ENCODE results near the gene VTI1B. TPM values are rescaled to one million over a fixed set of nuclear protein-coding genes. Genes with fewer than 3 reads are reported as not detected.

VTI1B gene
- total RNA-seq, 4 donors from 2014 or later: 39.0 to 333 (median 48.6) TPM

DNA sequence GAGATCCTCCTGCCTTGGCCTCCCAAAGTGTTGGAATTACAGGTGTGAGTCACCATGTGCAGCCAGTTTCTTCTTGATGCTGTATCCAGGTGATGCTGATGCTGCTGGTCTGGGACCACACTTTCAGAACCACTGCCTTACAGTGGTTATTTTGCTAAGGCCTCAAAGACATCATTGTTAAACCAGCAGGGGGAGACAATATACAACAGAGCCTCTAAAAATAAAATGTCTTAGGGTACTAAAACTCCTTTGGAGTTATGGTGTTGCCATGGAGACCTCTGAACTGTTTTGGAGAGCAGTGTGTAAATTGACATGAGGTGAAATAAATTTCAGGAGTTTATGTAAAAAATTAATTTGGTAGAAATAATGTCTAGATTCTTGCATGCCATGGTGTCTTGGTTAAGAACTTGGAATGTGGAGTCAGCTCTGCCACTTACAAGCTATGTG, 55.8 kb downstream of the VTI1B start:
- no peaks in the 10 kb centered on the region for H3K36me3 ChIP-seq
- no peaks in the 10 kb centered on the region for H3K9me3 ChIP-seq
- intact Hi-C loops (cut with DNase I; ENCODE audit: low total_unique reads): no loop called here
- no peaks in the 10 kb centered on the region for H3K4me1 ChIP-seq
- no peaks in the 10 kb centered on the region for H3K27me3 ChIP-seq
- peak overlapping the region; percentile 77 to 82 for H3K27ac ChIP-seq
- DNase-seq: peak in 1 of 2 donors; percentile 17
- no peak overlapping the region for H3K4me3 ChIP-seq
- no peak for TF ChIP-seq POLR2A (IDR thresholded peaks at IDR 0.05)
- TF ChIP-seq, protein P1, sequence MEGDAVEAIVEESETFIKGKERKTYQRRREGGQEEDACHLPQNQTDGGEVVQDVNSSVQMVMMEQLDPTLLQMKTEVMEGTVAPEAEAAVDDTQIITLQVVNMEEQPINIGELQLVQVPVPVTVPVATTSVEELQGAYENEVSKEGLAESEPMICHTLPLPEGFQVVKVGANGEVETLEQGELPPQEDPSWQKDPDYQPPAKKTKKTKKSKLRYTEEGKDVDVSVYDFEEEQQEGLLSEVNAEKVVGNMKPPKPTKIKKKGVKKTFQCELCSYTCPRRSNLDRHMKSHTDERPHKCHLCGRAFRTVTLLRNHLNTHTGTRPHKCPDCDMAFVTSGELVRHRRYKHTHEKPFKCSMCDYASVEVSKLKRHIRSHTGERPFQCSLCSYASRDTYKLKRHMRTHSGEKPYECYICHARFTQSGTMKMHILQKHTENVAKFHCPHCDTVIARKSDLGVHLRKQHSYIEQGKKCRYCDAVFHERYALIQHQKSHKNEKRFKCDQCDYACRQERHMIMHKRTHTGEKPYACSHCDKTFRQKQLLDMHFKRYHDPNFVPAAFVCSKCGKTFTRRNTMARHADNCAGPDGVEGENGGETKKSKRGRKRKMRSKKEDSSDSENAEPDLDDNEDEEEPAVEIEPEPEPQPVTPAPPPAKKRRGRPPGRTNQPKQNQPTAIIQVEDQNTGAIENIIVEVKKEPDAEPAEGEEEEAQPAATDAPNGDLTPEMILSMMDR (IDR thresholded peaks at IDR 0.05): peak; percentile 54 to 71 (median 65)

DNA sequence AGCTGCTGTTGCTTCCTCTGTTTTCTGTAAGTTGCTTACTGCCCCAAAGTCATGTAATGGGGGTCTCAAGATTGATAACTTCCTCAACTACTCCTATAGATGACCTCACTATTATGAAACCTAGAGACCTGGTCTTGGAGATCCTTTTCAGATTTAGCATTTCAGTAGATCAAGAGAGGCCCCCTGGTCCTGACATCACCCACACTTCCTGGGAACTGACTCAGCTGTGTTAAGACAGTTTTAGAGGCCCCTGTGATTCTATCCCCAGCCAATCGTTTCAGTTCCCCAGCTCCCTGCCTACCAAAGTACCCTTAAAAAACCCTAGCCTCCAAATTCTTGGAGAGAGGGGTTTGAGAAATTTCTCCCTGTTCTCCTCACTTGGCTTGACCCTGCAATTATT, 63.9 kb downstream of the VTI1B start:
- TF ChIP-seq, protein P1 (IDR thresholded peaks at IDR 0.05): no peak
- no peak for TF ChIP-seq POLR2A (IDR thresholded peaks at IDR 0.05)
- no peaks in the 10 kb centered on the region for H3K27me3 ChIP-seq
- intact Hi-C loops (cut with DNase I; ENCODE audit: low total_unique reads): no loop called here
- no peaks in the 10 kb centered on the region for H3K36me3 ChIP-seq
- H3K4me3 ChIP-seq: no peak overlapping the region
- H3K4me1 ChIP-seq: no peaks in the 10 kb centered on the region
- no peak for DNase-seq
- H3K27ac ChIP-seq: no peak overlapping the region
- H3K9me3 ChIP-seq: no peaks in the 10 kb centered on the region

- Histone ChIP-seq H3K4me3 (no peak overlapping the region), H3K9me3 (no peaks in the 10 kb centered on the region), H3K4me1 (no peaks in the 10 kb centered on the region), H3K27ac (no peak overlapping the region), H3K36me3 (no peaks in the 10 kb centered on the region), H3K27me3 (no peaks in the 10 kb centered on the region)
- intact Hi-C loops (cut with DNase I; ENCODE audit: low total_unique reads): no loop called here
- TF ChIP-seq, protein P1 (IDR thresholded peaks at IDR 0.05): no peak
- no peak for TF ChIP-seq POLR2A (IDR thresholded peaks at IDR 0.05)
- DNase-seq: no peak
These were observed 64.7 kb downstream of the VTI1B start for GRCh38 chr14:67609642-67610310.

GRCh38 chr14:67607646-67608045, 66.8 kb downstream of the VTI1B start:
- Histone ChIP-seq H3K4me3 (no peak overlapping the region), H3K4me1 (no peaks in the 10 kb centered on the region), H3K27ac (no peak overlapping the region), H3K9me3 (no peaks in the 10 kb centered on the region), H3K27me3 (no peaks in the 10 kb centered on the region), H3K36me3 (no peaks in the 10 kb centered on the region)
- intact Hi-C loops (cut with DNase I; ENCODE audit: low total_unique reads): no loop called here
- DNase-seq: no peak
- TF ChIP-seq POLR2A (IDR thresholded peaks at IDR 0.05): no peak

DNA sequence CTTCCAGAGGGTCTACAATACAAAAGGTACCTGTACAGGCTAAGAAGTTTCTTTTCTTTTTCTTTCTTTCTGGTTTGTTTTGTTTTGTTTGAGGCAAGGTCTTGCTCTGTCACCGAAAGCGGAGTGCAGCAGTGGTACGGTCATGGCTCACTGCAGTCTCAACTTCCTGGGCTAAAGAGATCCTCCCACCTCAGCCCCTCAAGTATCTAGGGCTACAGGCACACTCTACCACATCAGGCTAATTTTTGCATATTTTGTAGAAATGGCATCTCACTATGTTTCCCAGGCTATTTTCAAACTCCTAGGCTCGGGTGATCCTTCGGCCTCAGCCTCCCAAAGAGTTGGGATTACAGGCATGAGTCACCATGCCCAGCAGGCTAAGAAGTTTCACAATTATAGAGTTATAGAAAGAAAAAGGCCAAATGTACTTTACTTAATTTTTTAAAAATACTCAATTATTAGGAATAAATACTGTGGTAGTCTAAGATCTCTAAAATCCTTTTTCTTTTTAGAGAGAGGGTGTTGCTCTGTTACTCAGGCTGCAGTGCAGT, 71.4 kb downstream of the VTI1B start:
- TF ChIP-seq POLR2A (IDR thresholded peaks at IDR 0.05): no peak
- TF ChIP-seq, protein P1 (IDR thresholded peaks at IDR 0.05): no peak
- Histone ChIP-seq H3K27ac (no peak overlapping the region), H3K4me3 (no peak overlapping the region), H3K36me3 (no peaks in the 10 kb centered on the region), H3K27me3 (no peaks in the 10 kb centered on the region), H3K9me3 (no peaks in the 10 kb centered on the region), H3K4me1 (no peaks in the 10 kb centered on the region)
- DNase-seq: no peak
- intact Hi-C loops (cut with DNase I; ENCODE audit: low total_unique reads): no loop called here

Data from uterus (tissue), 4 donors.